K562 (cell line): Measurements from ENCODE around the gene CMBL. TPM values are rescaled to one million over a fixed set of nuclear protein-coding genes. Genes with fewer than 3 reads are reported as not detected.

ENCODE experiments used
- DMBX1 ChIP-seq: fragments of 250-450 bp; sonication (Bioruptor Pico); IDR thresholded peaks from 2 replicates; pipeline ENCODE4 v1.8.0; 2022; ENCODE audit warnings: inconsistent platforms, mild to moderate bottlenecking, moderate library complexity, borderline replicate concordance
- KLF1 ChIP-seq: fragments of 450-650 bp; IDR thresholded peaks from 2 replicates; pipeline ENCODE4 v1.6.1; 2016; ENCODE audit warnings: missing genetic modification characterization, missing compliant biosample characterization
- NR4A1 ChIP-seq, 2 experiments: fragments of 250-450 bp in 1 of 2; fragments of 450-650 bp in 1 of 2; sonication (Bioruptor Pico) in 1 of 2; IDR thresholded peaks; 2 replicates each; pipeline versions ENCODE4 v1.4.0 to v1.6.1; 2016 to 2020; ENCODE audit warnings: mild to moderate bottlenecking in 2 of 2, missing compliant biosample characterization in 1 of 2, missing genetic modification characterization in 1 of 2, moderate library complexity in 1 of 2
- RBM17 ChIP-seq: fragments of 200-400 bp; formaldehyde crosslinking; IDR thresholded peaks from 2 replicates; pipeline ENCODE4 v1.6.1; 2017; ENCODE audit warnings: low read depth, mild to moderate bottlenecking, low read length, borderline replicate concordance
- RBM34 ChIP-seq: fragments of 200-400 bp; formaldehyde crosslinking; IDR thresholded peaks from 2 replicates; pipeline ENCODE4 v1.6.1; 2018; ENCODE audit warnings: low read length, borderline replicate concordance; ENCODE audit not compliant: insufficient read depth
- SAFB2 ChIP-seq: fragments of 200-400 bp; formaldehyde crosslinking; IDR thresholded peaks from 2 replicates; pipeline ENCODE4 v1.6.1; 2018; ENCODE audit warnings: borderline replicate concordance, low read length, low read depth, moderate library complexity; ENCODE audit not compliant: severe bottlenecking
- SMARCE1 ChIP-seq: fragments of 450-650 bp; IDR thresholded peaks from 2 replicates; pipeline ENCODE4 v1.7.1; 2016; ENCODE audit warnings: mild to moderate bottlenecking
- SRSF9 ChIP-seq: fragments of 200-400 bp; formaldehyde crosslinking; IDR thresholded peaks from 2 replicates; pipeline ENCODE4 v1.6.1; 2017; ENCODE audit warnings: low read depth, low read length, borderline replicate concordance
- ZNF133 ChIP-seq: fragments of 250-450 bp; sonication (Bioruptor Pico); IDR thresholded peaks from 2 replicates; pipeline ENCODE4 v1.4.0; 2020; ENCODE audit warnings: mild to moderate bottlenecking
- ZNF174 ChIP-seq: fragments of 250-450 bp; sonication (Bioruptor Pico); IDR thresholded peaks from 2 replicates; pipeline ENCODE4 v1.4.0; 2020; ENCODE audit warnings: mild to moderate bottlenecking
- ZNF75A ChIP-seq: fragments of 450-650 bp; formaldehyde crosslinking; IDR thresholded peaks from 2 replicates; pipeline ENCODE4 v1.4.0; 2020; ENCODE audit warnings: mild to moderate bottlenecking
- ZSCAN29 ChIP-seq: fragments of 450-650 bp; IDR thresholded peaks from 2 replicates; pipeline ENCODE4 v1.6.1; 2017
- polyA plus RNA-seq, 8 experiments: library from polyadenylated mRNA; depleted of rRNA in 4 of 8; stranded (reverse) in 5 of 8; unstranded in 3 of 8; fragments of >200 nt; fragmentation: Nextera tagmentation in 2 of 8; fragmentation: Illumina TruSeq in 1 of 8; extraction: Ambion mirVana in 2 of 8; extraction: Trizol in 1 of 8; gene quantifications; 2 replicates each; pipeline versions ENCODE4 v1.2.1 to v1.2.3, GENCODE V29; 2011 to 2014; ENCODE audit warnings: inconsistent platforms in 1 of 8, missing spikeins in 1 of 8
- total RNA-seq, 7 experiments: library from RNA; depleted of rRNA in 6 of 7; stranded (reverse); fragments of >200 nt in 6 of 7; fragmentation: Illumina TruSeq in 2 of 7; extraction: Trizol in 2 of 7; gene quantifications; 2 replicates each; pipeline versions ENCODE4 v1.2.1 to v1.2.3, GENCODE V29; 2011 to 2021; ENCODE audit warnings: low replicate concordance in 1 of 7
- TF ChIP-seq, protein P1 (sequence below), 2 experiments: IDR thresholded peaks; 2 replicates each; pipeline ENCODE4 v1.6.1; 2011; ENCODE audit warnings: borderline replicate concordance in 1 of 2, control low read depth in 1 of 2, low read depth in 1 of 2, low read length in 1 of 2, mild to moderate bottlenecking in 1 of 2, mixed read lengths in 1 of 2, moderate library complexity in 1 of 2; ENCODE audit not compliant: insufficient read depth in 1 of 2, insufficient read length in 1 of 2, poor library complexity in 1 of 2, severe bottlenecking in 1 of 2; ENCODE audit errors: extremely low read depth in 1 of 2
- TF ChIP-seq, protein P2 (sequence below), 2 experiments: fragments of 200-800 bp in 1 of 2; sonication (Bioruptor generic) in 1 of 2; sonication (generic) in 1 of 2; formaldehyde crosslinking in 1 of 2; IDR thresholded peaks in 1 of 2; conservative IDR thresholded peaks in 1 of 2; 2 replicates each; pipeline versions ENCODE4 v1.5.0 to v1.6.1; 2016 to 2020; ENCODE audit warnings: missing compliant biosample characterization in 1 of 2, missing genetic modification characterization in 1 of 2, missing genetic modification reagents in 1 of 2
- TF ChIP-seq, protein P3 (sequence below): sonication (generic); formaldehyde crosslinking; IDR thresholded peaks from 2 replicates; pipeline ENCODE4 v1.8.0; 2022; ENCODE audit warnings: mild to moderate bottlenecking, missing genetic modification reagents
- TF ChIP-seq, protein P4 (sequence below): sonication (generic); formaldehyde crosslinking; IDR thresholded peaks from 2 replicates; pipeline ENCODE4 v1.8.0; 2022; ENCODE audit warnings: mild to moderate bottlenecking, missing genetic modification reagents

Gene CMBL
- total and polyA plus RNA-seq, 9 of the 15 experiments (the other 6 are each of a cell fraction or from before 2014, with no cell fraction given) = 22.6 to 192 (median 71.1) TPM

DNA sequence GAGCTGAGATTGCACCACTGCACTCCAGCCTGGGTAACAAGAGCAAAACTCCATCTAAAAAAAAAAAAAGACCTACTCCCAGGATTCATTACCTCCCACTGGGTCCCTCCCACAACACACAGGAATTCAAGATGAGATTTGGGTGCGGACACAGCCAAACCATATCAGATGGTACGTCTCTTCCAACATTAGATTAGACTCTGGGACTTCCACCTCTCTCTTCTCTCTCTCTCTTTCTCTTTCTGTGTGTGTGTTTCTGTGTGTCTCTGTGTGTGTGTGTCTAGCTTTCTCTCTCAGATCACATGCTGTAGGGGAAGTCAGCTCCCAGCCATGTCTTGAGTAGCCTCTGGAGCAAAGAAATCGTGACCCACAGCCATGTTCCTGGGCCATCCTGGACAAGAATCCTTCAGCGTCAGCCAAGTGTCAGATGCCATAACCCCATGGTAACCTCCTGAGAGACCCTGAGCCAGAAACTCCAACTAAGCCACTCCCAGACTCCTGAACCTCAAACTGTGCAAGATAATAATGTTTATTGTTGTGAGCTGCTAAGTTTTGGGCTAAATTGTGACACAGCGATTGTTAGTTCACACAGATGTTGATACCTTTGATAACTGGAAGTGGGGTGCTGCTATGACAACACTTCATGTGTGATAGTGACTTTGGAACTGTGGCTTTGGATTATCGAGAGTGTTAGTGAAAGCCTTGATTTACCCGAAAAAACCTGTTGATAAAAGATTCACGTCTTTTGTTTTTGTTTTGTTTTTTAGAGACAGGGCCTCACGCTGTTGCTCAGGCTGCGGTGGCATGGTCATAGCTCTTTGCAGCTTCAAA lies 4.1 kb upstream of the CMBL start (continued):
- TF ChIP-seq, protein P1, sequence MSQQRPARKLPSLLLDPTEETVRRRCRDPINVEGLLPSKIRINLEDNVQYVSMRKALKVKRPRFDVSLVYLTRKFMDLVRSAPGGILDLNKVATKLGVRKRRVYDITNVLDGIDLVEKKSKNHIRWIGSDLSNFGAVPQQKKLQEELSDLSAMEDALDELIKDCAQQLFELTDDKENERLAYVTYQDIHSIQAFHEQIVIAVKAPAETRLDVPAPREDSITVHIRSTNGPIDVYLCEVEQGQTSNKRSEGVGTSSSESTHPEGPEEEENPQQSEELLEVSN (IDR thresholded peaks at IDR 0.05; ENCODE audit: borderline replicate concordance in 1 of 2, extremely low read depth in 1 of 2, insufficient read depth in 1 of 2, insufficient read length in 1 of 2, low read depth in 1 of 2, low read length in 1 of 2, poor library complexity in 1 of 2, severe bottlenecking in 1 of 2) = no peak
- TF ChIP-seq ZNF174 (CRISPR knock-in tag) (no peak), SMARCE1 (peak; percentile 70), NR4A1 (CRISPR knock-in tag; IDR thresholded peaks at IDR 0.05) (peak; percentile 67; the same call in 1 of the 2 replicates), NR4A1 (tag; IDR thresholded peaks at IDR 0.05) (no peak), SAFB2 (no peak), ZSCAN29 (no peak), DMBX1 (CRISPR knock-in tag) (peak; percentile 13; the same call in 1 of the 2 replicates), KLF1 (tag) (no peak), RBM17 (no peak), SRSF9 (no peak), ZNF133 (no peak), RBM34 (no peak), ZNF75A (CRISPR knock-in tag) (no peak)
- TF ChIP-seq, protein P2, sequence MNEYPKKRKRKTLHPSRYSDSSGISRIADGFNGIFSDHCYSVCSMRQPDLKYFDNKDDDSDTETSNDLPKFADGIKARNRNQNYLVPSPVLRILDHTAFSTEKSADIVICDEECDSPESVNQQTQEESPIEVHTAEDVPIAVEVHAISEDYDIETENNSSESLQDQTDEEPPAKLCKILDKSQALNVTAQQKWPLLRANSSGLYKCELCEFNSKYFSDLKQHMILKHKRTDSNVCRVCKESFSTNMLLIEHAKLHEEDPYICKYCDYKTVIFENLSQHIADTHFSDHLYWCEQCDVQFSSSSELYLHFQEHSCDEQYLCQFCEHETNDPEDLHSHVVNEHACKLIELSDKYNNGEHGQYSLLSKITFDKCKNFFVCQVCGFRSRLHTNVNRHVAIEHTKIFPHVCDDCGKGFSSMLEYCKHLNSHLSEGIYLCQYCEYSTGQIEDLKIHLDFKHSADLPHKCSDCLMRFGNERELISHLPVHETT (CRISPR knock-in tag; conservative IDR thresholded peaks at IDR 0.05 in 1 of 2, IDR thresholded peaks at IDR 0.05 in 1 of 2) = no peak
- TF ChIP-seq, protein P3, sequence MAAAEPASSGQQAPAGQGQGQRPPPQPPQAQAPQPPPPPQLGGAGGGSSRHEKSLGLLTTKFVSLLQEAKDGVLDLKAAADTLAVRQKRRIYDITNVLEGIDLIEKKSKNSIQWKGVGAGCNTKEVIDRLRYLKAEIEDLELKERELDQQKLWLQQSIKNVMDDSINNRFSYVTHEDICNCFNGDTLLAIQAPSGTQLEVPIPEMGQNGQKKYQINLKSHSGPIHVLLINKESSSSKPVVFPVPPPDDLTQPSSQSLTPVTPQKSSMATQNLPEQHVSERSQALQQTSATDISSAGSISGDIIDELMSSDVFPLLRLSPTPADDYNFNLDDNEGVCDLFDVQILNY (CRISPR knock-in tag) = no peak
- TF ChIP-seq, protein P4, sequence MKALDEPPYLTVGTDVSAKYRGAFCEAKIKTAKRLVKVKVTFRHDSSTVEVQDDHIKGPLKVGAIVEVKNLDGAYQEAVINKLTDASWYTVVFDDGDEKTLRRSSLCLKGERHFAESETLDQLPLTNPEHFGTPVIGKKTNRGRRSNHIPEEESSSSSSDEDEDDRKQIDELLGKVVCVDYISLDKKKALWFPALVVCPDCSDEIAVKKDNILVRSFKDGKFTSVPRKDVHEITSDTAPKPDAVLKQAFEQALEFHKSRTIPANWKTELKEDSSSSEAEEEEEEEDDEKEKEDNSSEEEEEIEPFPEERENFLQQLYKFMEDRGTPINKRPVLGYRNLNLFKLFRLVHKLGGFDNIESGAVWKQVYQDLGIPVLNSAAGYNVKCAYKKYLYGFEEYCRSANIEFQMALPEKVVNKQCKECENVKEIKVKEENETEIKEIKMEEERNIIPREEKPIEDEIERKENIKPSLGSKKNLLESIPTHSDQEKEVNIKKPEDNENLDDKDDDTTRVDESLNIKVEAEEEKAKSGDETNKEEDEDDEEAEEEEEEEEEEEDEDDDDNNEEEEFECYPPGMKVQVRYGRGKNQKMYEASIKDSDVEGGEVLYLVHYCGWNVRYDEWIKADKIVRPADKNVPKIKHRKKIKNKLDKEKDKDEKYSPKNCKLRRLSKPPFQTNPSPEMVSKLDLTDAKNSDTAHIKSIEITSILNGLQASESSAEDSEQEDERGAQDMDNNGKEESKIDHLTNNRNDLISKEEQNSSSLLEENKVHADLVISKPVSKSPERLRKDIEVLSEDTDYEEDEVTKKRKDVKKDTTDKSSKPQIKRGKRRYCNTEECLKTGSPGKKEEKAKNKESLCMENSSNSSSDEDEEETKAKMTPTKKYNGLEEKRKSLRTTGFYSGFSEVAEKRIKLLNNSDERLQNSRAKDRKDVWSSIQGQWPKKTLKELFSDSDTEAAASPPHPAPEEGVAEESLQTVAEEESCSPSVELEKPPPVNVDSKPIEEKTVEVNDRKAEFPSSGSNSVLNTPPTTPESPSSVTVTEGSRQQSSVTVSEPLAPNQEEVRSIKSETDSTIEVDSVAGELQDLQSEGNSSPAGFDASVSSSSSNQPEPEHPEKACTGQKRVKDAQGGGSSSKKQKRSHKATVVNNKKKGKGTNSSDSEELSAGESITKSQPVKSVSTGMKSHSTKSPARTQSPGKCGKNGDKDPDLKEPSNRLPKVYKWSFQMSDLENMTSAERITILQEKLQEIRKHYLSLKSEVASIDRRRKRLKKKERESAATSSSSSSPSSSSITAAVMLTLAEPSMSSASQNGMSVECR = no peak
